RWPE1 (cell line): ENCODE data around the gene KCNIP1.

Source experiments
- CTCF ChIA-PET: fragments of 350-600 bp; sonication (Branson Sonifier 250); formaldehyde crosslinking; extraction: SDS; loops from one replicate; lab custom pipeline; 2021; lab: Yijun Ruan, JAX
- POLR2A ChIA-PET: fragments of 400-600 bp; formaldehyde crosslinking; extraction: SDS; loops from one replicate; lab custom pipeline; 2020; ENCODE audit warnings: antibody characterized with exemption; ENCODE audit not compliant: low non-redundant PET; lab: Yijun Ruan, JAX
- DNase-seq: peaks from one replicate; pipeline ENCODE4 v3.0.0; 2012; ENCODE audit warnings: low spot score
- H3K27ac ChIP-seq: fragments of 450-650 bp; 2 replicates; pipeline ENCODE4 v1.5.1; 2017
- CTCF ChIP-seq: fragments of 450-650 bp; conservative IDR thresholded peaks from 2 replicates; pipeline ENCODE4 v1.5.1; 2017; ENCODE audit warnings: low read depth, mild to moderate bottlenecking

Gene KCNIP1

GRCh38 chr5:170603109-170603508 lies 99.3 kb downstream of the KCNIP1 start:
- DNase-seq, result no peak
- H3K27ac ChIP-seq, result no peak overlapping the region
- ChIA-PET CTCF (interaction anchor here (0.5 to 1.5 kb wide), 8 partner anchors 12 to 690 kb away, joined by 3 to 8 read pairs (median 4); no protein-coding TSS in a partner anchor), POLR2A (no interaction called here)
- no peak for TF ChIP-seq CTCF

GRCh38 chr5:170603578-170604565 lies 100.1 kb downstream of the KCNIP1 start:
- POLR2A ChIA-PET, result no interaction called here
- peak; percentile 87 for DNase-seq
- CTCF ChIA-PET, result interaction anchor here (0.5 to 1.5 kb wide), 8 partner anchors 11 to 691 kb away, joined by 3 to 8 read pairs (median 4); no protein-coding TSS in a partner anchor
- no peak overlapping the region for H3K27ac ChIP-seq
- TF ChIP-seq CTCF, result peak; percentile 86

- no peak overlapping the region for H3K27ac ChIP-seq
- no peak for DNase-seq
- ChIA-PET CTCF (no interaction called here), POLR2A (no interaction called here)
- no peak for TF ChIP-seq CTCF
These were observed 103.1 kb downstream of the KCNIP1 start for GRCh38 chr5:170606941-170607340.

- ChIA-PET POLR2A (no interaction called here), CTCF (interaction anchor here (0.6 to 0.9 kb wide), 2 partner anchors 105 to 176 kb away, joined by 3 read pairs; no protein-coding TSS in a partner anchor)
- no peak overlapping the region for H3K27ac ChIP-seq
- DNase-seq, result no peak
- no peak for TF ChIP-seq CTCF
These were observed 107.8 kb downstream of the KCNIP1 start for GRCh38 chr5:170611449-170612090.

GRCh38 chr5:170612256-170612678 lies 108.4 kb downstream of the KCNIP1 start:
- ChIA-PET CTCF (interaction anchor here (0.9 kb wide), 1 partner anchor 177 kb away, joined by 3 read pairs; no protein-coding TSS in a partner anchor), POLR2A (no interaction called here)
- DNase-seq, result no peak
- no peak overlapping the region for H3K27ac ChIP-seq
- no peak for TF ChIP-seq CTCF

GRCh38 chr5:170614065-170614490 lies 110.3 kb downstream of the KCNIP1 start:
- CTCF ChIA-PET, result interaction anchor here (0.6 to 1.8 kb wide), 5 partner anchors 9 to 554 kb away, joined by 3 to 8 read pairs (median 3); no protein-coding TSS in a partner anchor
- no peak for DNase-seq

More at GRCh38 chr5:170614065-170614490, 110.3 kb downstream of the KCNIP1 start:
- TF ChIP-seq CTCF, result no peak
- H3K27ac ChIP-seq, result peak overlapping the region; percentile 16; the same call in 1 of the 2 replicates
- POLR2A ChIA-PET, result no interaction called here
